Type B pancreatic cell (in vitro differentiated cells): ENCODE measurements around the gene STXBP3. TPM values are rescaled to one million over a fixed set of nuclear protein-coding genes. Genes with fewer than 3 reads are reported as not detected.

Experiments used
- DNase-seq: peaks from one replicate; pipeline ENCODE4 v3.0.0; 2021; ENCODE audit warnings: mixed read lengths; ENCODE audit not compliant: unreplicated experiment; ENCODE audit errors: extremely low spot score
- H3K27ac Mint-ChIP-seq: 2 replicates; pipeline ENCODE4 v1.8.0; 2021; ENCODE audit warnings: mild to moderate bottlenecking, mixed read lengths
- H3K27me3 Mint-ChIP-seq: 2 replicates; pipeline ENCODE4 v1.8.0; 2021; ENCODE audit warnings: mixed read lengths
- H3K36me3 Mint-ChIP-seq: 2 replicates; pipeline ENCODE4 v1.8.0; 2021; ENCODE audit warnings: mixed read lengths
- H3K4me1 Mint-ChIP-seq: one replicate; pipeline ENCODE4 v1.8.0; 2021; ENCODE audit warnings: mixed read lengths; ENCODE audit not compliant: unreplicated experiment
- H3K4me3 Mint-ChIP-seq: 2 replicates; pipeline ENCODE4 v1.8.0; 2021; ENCODE audit warnings: mild to moderate bottlenecking, mixed read lengths
- H3K9me3 Mint-ChIP-seq: 2 replicates; pipeline ENCODE4 v1.8.0; 2021; ENCODE audit warnings: mixed read lengths
- total RNA-seq: library from RNA; stranded (reverse); gene quantifications from 2 replicates; pipeline ENCODE4 v1.2.1, GENCODE V29; 2021; ENCODE audit warnings: low replicate concordance
- TF ChIP-seq, protein P1 (sequence below): fragments of 200-600 bp; sonication (generic); conservative IDR thresholded peaks from 2 replicates; pipeline ENCODE4 v1.5.0; 2021; ENCODE audit warnings: antibody characterized with exemption, mild to moderate bottlenecking

Gene STXBP3
- total RNA-seq, 1 donor from 2014 or later = 40.5 TPM

DNA sequence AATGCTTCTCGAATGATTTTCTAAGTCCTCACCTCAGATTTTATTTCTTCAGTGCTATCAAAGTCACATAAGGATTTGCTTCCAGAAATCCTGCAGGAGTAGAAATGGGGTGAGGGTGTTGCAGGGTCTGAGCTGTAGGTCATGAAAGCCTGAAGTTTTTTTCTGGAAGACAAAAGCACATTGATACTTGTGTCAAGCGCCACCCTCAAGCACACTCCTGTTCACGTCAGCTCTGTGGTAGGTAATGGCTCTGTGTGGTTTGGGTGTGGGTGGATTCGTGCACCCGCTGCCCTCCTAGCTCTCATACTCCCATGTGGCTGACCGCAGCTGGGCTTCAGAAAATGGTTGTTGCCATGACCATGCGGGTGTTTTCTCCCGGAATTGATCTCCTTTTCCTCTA lies 70.5 kb downstream of the STXBP3 start:
- H3K36me3 Mint-ChIP-seq = no peaks in the 10 kb centered on the region
- H3K4me3 Mint-ChIP-seq = peak overlapping the region; percentile 80
- TF ChIP-seq, protein P1, sequence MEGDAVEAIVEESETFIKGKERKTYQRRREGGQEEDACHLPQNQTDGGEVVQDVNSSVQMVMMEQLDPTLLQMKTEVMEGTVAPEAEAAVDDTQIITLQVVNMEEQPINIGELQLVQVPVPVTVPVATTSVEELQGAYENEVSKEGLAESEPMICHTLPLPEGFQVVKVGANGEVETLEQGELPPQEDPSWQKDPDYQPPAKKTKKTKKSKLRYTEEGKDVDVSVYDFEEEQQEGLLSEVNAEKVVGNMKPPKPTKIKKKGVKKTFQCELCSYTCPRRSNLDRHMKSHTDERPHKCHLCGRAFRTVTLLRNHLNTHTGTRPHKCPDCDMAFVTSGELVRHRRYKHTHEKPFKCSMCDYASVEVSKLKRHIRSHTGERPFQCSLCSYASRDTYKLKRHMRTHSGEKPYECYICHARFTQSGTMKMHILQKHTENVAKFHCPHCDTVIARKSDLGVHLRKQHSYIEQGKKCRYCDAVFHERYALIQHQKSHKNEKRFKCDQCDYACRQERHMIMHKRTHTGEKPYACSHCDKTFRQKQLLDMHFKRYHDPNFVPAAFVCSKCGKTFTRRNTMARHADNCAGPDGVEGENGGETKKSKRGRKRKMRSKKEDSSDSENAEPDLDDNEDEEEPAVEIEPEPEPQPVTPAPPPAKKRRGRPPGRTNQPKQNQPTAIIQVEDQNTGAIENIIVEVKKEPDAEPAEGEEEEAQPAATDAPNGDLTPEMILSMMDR = no peak
- H3K27ac Mint-ChIP-seq = peak overlapping the region; percentile 93
- peaks cover 29% of the 10 kb centered on the region for H3K4me1 Mint-ChIP-seq
- no peaks in the 10 kb centered on the region for H3K27me3 Mint-ChIP-seq
- no peaks in the 10 kb centered on the region for H3K9me3 Mint-ChIP-seq
- no peak for DNase-seq

DNA sequence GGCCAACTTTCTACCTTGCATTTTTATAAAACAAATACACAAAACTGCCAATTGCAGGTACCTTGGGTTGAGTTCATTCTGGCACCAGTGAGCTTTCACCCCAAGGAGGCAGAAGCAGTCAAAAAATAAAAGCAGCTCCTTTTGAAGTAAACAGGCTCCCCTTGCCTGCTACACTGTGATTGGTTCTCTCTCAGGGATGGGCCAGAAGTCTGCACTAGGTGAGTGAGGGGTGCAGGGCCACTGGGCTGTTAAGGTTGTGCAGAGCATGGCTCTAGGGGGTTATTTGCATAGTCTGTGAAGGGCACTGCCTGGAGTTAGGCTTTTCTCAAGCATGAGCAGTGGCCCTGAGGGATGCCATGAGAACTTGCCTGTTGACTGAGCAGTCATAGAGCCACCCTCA lies 71.3 kb downstream of the STXBP3 start:
- Mint-ChIP-seq H3K9me3 (no peaks in the 10 kb centered on the region), H3K27ac (no peak overlapping the region), H3K4me1 (peaks cover 29% of the 10 kb centered on the region), H3K36me3 (no peaks in the 10 kb centered on the region), H3K27me3 (no peaks in the 10 kb centered on the region), H3K4me3 (no peak overlapping the region)
- TF ChIP-seq, protein P1 = no peak
- no peak for DNase-seq

DNA sequence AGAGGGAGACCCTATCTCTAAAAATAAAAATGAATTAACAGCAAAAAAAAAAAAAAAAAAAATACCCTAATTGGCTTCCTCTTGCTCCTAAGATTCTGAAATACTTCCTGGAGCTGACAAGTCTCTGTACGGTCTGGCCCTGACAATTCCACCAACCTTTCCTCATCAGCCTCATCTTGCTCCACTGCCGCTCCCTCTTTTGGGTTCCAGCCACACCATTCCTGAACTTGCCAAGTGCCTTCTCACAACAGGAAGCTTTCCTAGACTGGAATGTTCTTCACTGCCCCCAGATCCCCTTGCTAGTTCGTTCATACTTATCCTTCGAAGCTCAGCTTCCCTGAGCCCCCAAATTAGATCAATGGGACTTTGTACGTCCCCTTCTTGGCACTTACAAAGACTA lies 73.4 kb downstream of the STXBP3 start:
- Mint-ChIP-seq H3K27me3 (no peaks in the 10 kb centered on the region), H3K9me3 (no peaks in the 10 kb centered on the region), H3K27ac (no peak overlapping the region), H3K36me3 (no peaks in the 10 kb centered on the region), H3K4me1 (peaks cover 25% of the 10 kb centered on the region), H3K4me3 (no peak overlapping the region)
- TF ChIP-seq, protein P1 = no peak
- no peak for DNase-seq

DNA sequence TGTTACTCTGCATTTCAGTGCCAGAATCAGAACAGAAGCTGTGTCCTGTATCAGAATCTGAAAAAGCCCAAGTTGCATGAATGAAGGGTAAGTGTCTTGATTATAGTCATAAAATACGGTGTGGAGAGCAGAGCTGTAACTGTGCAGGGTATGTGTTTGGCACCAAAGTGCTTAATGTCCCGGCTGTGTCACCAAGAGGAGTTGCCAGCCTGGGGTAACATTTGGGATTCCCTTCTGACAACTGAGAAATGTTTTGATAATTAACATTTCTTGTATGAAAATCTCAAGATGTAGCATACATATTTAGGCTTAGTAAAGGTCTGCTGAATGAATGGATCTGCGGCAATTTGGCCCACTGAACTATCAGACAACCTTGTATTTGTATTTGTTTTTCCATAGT lies 77.2 kb downstream of the STXBP3 start:
- TF ChIP-seq, protein P1 = no peak
- Mint-ChIP-seq H3K27me3 (no peaks in the 10 kb centered on the region), H3K4me3 (no peak overlapping the region), H3K9me3 (no peaks in the 10 kb centered on the region), H3K27ac (no peak overlapping the region), H3K4me1 (peaks cover 14% of the 10 kb centered on the region), H3K36me3 (no peaks in the 10 kb centered on the region)
- DNase-seq = no peak

DNA sequence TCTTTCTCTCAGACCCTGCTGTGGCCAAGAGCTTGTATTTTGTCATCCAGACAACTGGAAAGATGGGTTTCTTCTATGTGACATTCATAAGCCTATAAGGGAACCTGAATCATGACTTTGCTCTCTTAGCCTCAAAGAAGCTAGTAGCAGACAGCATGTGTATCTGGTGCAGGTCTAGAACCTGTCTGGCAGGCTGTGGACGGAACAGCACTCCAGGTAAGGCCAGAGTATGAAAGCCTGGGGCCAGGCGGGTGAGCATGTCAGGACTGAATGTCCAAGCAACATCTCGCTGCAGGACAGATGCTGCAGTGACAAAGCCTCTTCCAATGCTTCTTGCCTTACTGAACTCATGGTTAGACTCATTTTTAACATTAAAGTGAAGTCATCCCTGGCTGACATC lies 77.6 kb downstream of the STXBP3 start:
- Mint-ChIP-seq H3K36me3 (no peaks in the 10 kb centered on the region), H3K4me3 (no peak overlapping the region), H3K27ac (peak overlapping the region; percentile 46), H3K9me3 (no peaks in the 10 kb centered on the region), H3K27me3 (no peaks in the 10 kb centered on the region), H3K4me1 (peaks cover 15% of the 10 kb centered on the region)
- DNase-seq = no peak
- TF ChIP-seq, protein P1 = no peak

DNA sequence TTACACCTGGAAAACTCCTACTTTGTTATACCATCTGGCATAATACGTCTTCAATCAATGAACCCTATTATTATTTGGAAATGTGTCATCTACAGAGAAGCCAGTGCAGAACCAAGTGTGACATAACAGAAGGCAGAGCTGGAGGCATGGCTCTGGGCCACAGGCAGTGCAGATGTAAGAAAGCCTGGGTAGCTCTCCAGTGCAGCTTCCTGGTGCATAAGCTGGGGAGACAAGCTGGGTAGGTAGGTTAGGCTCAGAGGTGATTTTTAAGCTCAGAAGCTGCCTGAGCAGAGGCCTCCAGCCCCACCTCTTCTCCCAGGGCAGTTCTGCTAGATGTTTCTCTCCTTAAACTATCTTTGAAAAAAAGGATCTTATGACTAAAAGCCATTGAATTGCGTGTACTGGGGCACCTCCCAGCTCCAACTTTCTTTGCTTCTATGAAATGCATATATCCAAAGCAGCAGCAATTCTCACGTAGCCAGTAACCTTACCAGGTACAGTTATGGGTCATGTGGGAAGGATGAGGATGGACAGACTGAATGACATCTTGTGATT lies 79.7 kb downstream of the STXBP3 start:
- no peak for DNase-seq
- no peak overlapping the region for H3K4me3 Mint-ChIP-seq
- H3K27me3 Mint-ChIP-seq = no peaks in the 10 kb centered on the region
- no peaks in the 10 kb centered on the region for H3K9me3 Mint-ChIP-seq
- no peaks in the 10 kb centered on the region for H3K36me3 Mint-ChIP-seq
- peaks cover 15% of the 10 kb centered on the region for H3K4me1 Mint-ChIP-seq
- TF ChIP-seq, protein P1 = no peak
- peak overlapping the region; percentile 46 for H3K27ac Mint-ChIP-seq
